ENCODE results near the gene ACSL4.
"Not testable (repeated sequence)": the region's sequence is repeated elsewhere in the genome, so short reads cannot be mapped to it uniquely, and the experiment has no call there.

The ACSL4 gene

DNA sequence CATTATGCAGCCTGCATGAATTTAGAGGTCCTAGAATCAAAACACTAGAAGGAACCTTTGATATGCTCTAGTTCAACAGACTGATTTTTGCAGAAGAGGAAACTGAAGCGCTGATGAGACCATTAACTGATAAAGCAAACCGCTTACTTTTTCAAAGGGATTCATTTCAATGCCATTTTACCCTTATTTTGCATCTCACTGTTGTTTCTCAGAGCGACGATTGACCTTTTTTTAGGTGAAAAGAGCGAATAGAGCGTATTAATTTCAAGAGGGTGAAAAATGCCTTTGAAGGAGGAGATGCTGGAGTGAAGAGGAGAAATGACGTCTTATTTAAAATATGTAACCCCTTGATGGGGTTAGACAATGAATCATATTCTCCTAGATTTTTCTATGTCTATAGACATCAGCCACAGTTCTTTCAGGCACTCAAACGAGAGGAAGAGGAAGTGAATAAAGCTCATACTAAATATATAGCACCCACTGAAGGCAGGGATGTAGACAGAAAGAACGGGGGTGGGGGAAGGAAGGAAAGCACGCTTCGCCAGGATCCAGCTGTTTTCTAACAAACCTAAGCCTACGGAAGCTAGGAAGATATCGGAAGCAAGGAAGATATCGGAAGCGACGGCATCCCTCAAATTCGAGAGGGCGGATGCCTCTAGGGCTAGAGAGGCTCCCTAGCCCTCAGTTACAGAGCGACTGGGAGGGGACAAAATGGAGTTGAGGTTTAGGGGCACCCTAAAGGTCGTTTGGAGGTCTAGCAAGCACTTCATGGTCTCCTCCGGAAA, 848 bp downstream of the ACSL4 start:
- TF ChIP-seq, protein P1, sequence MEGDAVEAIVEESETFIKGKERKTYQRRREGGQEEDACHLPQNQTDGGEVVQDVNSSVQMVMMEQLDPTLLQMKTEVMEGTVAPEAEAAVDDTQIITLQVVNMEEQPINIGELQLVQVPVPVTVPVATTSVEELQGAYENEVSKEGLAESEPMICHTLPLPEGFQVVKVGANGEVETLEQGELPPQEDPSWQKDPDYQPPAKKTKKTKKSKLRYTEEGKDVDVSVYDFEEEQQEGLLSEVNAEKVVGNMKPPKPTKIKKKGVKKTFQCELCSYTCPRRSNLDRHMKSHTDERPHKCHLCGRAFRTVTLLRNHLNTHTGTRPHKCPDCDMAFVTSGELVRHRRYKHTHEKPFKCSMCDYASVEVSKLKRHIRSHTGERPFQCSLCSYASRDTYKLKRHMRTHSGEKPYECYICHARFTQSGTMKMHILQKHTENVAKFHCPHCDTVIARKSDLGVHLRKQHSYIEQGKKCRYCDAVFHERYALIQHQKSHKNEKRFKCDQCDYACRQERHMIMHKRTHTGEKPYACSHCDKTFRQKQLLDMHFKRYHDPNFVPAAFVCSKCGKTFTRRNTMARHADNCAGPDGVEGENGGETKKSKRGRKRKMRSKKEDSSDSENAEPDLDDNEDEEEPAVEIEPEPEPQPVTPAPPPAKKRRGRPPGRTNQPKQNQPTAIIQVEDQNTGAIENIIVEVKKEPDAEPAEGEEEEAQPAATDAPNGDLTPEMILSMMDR (IDR thresholded peaks at IDR 0.05; ENCODE audit: insufficient read depth, missing control alignments): no peak
- no peak for DNase-seq (ENCODE audit: insufficient read length, low spot score)
- no peak for FAIRE-seq

DNA sequence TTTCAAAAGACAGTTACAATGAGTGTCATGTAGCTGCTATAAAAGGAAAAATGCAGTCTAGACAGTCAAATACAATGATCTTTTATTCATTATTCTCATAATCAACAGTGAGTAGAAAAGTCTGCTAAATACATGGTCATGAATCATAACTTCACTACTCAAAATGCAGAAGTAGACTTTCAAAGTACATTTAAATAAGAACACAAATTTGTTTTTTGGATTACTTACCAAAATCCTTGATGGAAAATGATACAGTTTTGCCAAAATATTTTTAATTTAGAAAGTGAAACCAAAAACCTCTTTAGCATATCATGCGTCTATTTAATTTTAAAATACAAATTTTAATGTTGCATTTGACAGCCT, 4.9 kb downstream of the ACSL4 start:
- TF ChIP-seq, protein P1 (IDR thresholded peaks at IDR 0.05; ENCODE audit: insufficient read depth, missing control alignments): no peak
- FAIRE-seq (no peak), DNase-seq (ENCODE audit: insufficient read length, low spot score) (no peak)

DNA sequence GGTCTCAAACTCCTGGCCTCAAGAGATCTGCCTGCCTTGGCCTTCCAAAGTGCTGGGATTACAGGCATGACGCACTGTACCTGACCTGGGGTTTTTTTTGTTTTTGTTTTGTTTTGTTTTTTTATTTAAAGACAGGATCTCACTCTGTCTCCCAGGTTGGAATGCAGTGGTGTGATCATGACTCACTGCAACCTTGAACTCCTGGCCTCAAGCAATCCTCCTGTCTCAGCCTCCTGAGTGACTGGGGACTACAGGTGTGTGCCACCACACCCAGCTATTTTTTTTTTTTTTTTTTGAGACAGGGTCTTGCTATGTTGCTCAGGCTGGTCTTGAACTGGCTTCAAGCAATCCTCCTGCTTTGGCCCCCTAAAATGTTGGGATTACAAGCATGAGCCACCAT, 8.1 kb downstream of the ACSL4 start:
- not testable (repeated sequence) for FAIRE-seq; DNase-seq (ENCODE audit: insufficient read length, low spot score)

DNA sequence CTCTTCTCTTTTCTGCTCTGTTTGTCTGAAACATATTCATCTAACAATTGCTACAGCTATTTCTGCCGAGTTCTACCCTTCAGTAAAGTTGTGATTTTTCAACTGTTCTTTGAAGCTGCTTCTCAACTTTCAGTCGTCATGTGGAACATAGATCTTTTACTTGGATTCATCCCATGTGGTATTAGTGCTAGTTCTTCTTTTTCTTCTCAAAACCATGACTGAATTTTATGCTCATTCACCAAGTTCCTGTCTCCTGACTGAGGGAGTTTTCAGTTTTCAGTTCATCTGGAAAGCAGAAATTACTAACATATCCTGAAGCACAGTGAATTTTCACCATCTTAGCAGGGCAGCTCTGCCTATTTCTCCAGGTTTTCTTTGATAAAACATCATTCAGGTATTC, 12.1 kb downstream of the ACSL4 start:
- DNase-seq (ENCODE audit: insufficient read length, low spot score): no peak
- TF ChIP-seq, protein P1 (IDR thresholded peaks at IDR 0.05; ENCODE audit: insufficient read depth, missing control alignments): no peak
- no peak for FAIRE-seq

DNA sequence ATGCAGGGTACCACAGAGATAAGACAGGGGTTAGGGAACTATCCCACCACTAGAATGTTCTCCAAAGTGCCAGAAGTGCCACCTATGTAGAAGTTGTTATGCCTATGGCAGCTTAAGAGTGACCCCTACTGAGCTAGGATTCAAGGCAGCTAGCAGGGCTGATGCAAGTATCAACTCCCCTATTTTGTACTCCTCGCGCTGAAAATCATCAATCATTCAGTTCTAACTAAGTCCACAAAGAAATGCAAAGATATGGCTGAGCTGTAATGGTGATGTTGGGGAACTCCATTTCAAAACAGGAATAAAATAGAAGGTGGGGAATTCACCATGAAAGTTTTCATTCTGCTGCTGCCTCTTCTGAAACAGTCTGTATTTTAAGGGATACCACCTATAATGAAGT, 13.8 kb downstream of the ACSL4 start:
- FAIRE-seq (no peak), DNase-seq (ENCODE audit: insufficient read length, low spot score) (no peak)
- TF ChIP-seq, protein P1 (IDR thresholded peaks at IDR 0.05; ENCODE audit: insufficient read depth, missing control alignments): no peak

DNA sequence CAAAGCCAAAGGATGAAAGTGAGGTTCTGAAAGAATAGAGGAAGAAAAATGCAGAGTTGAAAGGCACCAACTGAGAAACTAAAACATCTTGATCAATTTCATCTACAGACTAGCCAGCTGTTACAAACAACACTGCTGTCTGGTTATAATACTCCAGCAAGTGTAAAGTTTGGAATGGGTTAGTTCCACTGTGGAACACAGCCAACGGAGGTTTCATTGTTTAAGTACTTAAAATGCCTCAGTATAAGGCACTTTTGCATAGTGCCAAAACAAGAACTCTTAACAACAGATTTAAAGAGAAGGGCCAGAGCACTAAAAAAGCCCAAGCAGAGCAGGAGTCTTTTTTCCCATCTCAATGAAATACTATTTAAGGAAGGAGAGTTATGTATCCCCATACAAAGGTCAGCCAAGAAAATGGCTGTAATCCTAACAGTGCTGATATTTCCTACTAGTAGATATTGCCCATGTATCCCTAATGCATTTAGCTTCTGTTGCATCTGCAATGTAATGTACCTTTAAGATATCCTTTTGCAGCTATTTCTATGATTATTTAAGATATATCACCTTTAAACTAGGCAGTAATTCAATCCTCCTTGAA, 16.5 kb downstream of the ACSL4 start:
- FAIRE-seq (no peak), DNase-seq (ENCODE audit: insufficient read length, low spot score) (no peak)
- TF ChIP-seq, protein P1 (IDR thresholded peaks at IDR 0.05; ENCODE audit: insufficient read depth, missing control alignments): no peak

DNA sequence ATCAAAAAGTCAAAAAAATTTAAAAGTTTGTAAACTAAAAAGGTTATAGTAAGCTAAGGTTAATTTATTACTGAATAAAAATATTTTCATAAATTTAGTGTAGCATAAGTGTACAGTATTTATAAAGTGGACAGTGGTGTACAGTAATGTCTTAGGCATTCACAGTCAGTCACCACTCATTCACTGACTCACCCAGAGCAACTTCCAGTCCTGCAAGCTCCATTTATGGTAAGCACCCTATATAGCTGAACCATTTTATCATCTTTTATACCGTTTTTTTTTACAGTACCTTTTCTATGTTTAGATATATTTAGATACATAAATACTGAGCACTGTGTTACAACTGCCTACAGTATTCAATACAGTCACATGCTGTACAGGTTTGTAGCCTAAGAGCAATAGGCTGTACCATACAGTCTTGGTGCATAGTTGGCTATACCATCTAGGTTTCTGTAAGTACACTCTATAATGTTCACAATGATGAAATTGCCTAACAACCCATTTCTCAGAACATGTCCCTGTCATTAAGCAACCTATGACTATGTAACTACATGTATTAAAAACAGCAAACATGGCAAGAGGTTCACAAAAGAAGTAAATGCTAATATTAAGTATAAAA, 18.6 kb downstream of the ACSL4 start:
- FAIRE-seq: no peak
- TF ChIP-seq, protein P1 (IDR thresholded peaks at IDR 0.05; ENCODE audit: insufficient read depth, missing control alignments): no peak
- no peak for DNase-seq (ENCODE audit: insufficient read length, low spot score)
